GM19035 (cell line): ENCODE measurements around the gene FAM20C.
"Not testable (repeated sequence)": the region's sequence is repeated elsewhere in the genome, so short reads cannot be mapped to it uniquely, and the experiment has no call there.

Source experiments
- ATAC-seq: cut with Tn5 transposase; IDR thresholded peaks from one replicate; pipeline ENCODE4 v1.9.1; 2021; ENCODE audit not compliant: unreplicated experiment

The FAM20C gene

GRCh38 chr7:255038-255435 is 62.7 kb downstream of the FAM20C start:
- ATAC-seq: no peak

GRCh38 chr7:255721-256361 is 63.5 kb downstream of the FAM20C start:
- ATAC-seq: no peak

- no peak for ATAC-seq
Observed at GRCh38 chr7:256461-256940, 64.1 kb downstream of the FAM20C start.

- no peak for ATAC-seq
Observed at GRCh38 chr7:256981-257646, 64.7 kb downstream of the FAM20C start.

- ATAC-seq: no peak
Observed at GRCh38 chr7:257647-257992, 65.2 kb downstream of the FAM20C start.

GRCh38 chr7:258476-259190 is 66.3 kb downstream of the FAM20C start:
- ATAC-seq: no peak

GRCh38 chr7:259191-259505 is 66.8 kb downstream of the FAM20C start:
- ATAC-seq: no peak

GRCh38 chr7:259751-260405 is 67.5 kb downstream of the FAM20C start:
- no peak for ATAC-seq

- ATAC-seq: no peak
Observed at GRCh38 chr7:260441-261281, 68.3 kb downstream of the FAM20C start.

GRCh38 chr7:261341-262250 is 69.2 kb downstream of the FAM20C start:
- no peak for ATAC-seq

- ATAC-seq: no peak
Observed at GRCh38 chr7:262251-262572, 69.8 kb downstream of the FAM20C start.

- not testable (repeated sequence) for ATAC-seq
Observed at GRCh38 chr7:262631-263311, 70.4 kb downstream of the FAM20C start.

- not testable (repeated sequence) for ATAC-seq
Observed at GRCh38 chr7:263483-264351, 71.3 kb downstream of the FAM20C start.

GRCh38 chr7:264541-265191 is 72.3 kb downstream of the FAM20C start:
- no peak for ATAC-seq

GRCh38 chr7:265192-265997 is 73.0 kb downstream of the FAM20C start:
- ATAC-seq: no peak

GRCh38 chr7:265998-266850 is 73.9 kb downstream of the FAM20C start:
- no peak for ATAC-seq
